GM12892 (cell line): ENCODE measurements around the gene PTPRCAP.

ENCODE experiments used
- POLR2A ChIP-seq: IDR thresholded peaks from 2 replicates; pipeline ENCODE4 v1.6.1; 2011; ENCODE audit warnings: low read depth, low read length, control low read depth
- POLR2AphosphoS5 ChIP-seq: IDR thresholded peaks from 2 replicates; pipeline ENCODE4 v1.6.1; 2011; ENCODE audit warnings: low read depth, low read length, control low read depth

GRCh38 chr11:67419325-67420049, 18.0 kb downstream of the PTPRCAP start:
- TF ChIP-seq POLR2AphosphoS5: no peak
- no peak for TF ChIP-seq POLR2A
